CD8-positive, alpha-beta memory T cell (primary cell): ENCODE measurements around the gene CNGA2. TPM values are rescaled to one million over a fixed set of nuclear protein-coding genes. Genes with fewer than 3 reads are reported as not detected.
A peak's percentile ranks its signal among the peaks of the same experiment; 100 is the strongest.
"Not testable (repeated sequence)": the region's sequence is repeated elsewhere in the genome, so short reads cannot be mapped to it uniquely, and the experiment has no call there.

ENCODE experiments used
- CTCF ChIA-PET: fragments of 350-600 bp; sonication (Branson Sonifier 250); formaldehyde crosslinking; loops from one replicate; lab custom pipeline; 2021; ENCODE audit warnings: antibody characterized with exemption; lab: Charles Lee
- POLR2A ChIA-PET: fragments of 350-600 bp; sonication (Branson Sonifier 250); formaldehyde crosslinking; loops from one replicate; lab custom pipeline; 2021; ENCODE audit warnings: antibody characterized with exemption; lab: Charles Lee
- DNase-seq, 5 donors: peaks; one replicate each; pipeline versions ENCODE4 v3.0.0 to v3.0.0-alpha.2; 2020 to 2022; ENCODE audit warnings: mixed read lengths in 1 of 5
- H3K27ac ChIP-seq: one replicate; pipeline ENCODE4 v1.7.0; 2013; ENCODE audit warnings: low read depth, mild to moderate bottlenecking, low read length, moderate library complexity
- H3K27me3 ChIP-seq: 2 replicates; pipeline ENCODE4 v1.7.0; 2013; ENCODE audit warnings: low read length, mild to moderate bottlenecking; ENCODE audit not compliant: insufficient read depth, poor library complexity, severe bottlenecking
- H3K36me3 ChIP-seq: 2 replicates; pipeline ENCODE4 v1.7.0; 2013; ENCODE audit warnings: mild to moderate bottlenecking, low read length, moderate library complexity; ENCODE audit not compliant: insufficient read depth
- H3K4me1 ChIP-seq: 2 replicates; pipeline ENCODE4 v1.7.0; 2013; ENCODE audit warnings: mild to moderate bottlenecking, low read length, moderate library complexity; ENCODE audit not compliant: insufficient read depth
- H3K4me3 ChIP-seq: 2 replicates; pipeline ENCODE4 v1.7.0; 2013; ENCODE audit warnings: mild to moderate bottlenecking, low read length
- H3K9me3 ChIP-seq: 2 replicates; pipeline ENCODE4 v1.7.0; 2013; ENCODE audit warnings: mild to moderate bottlenecking, low read length
- H3K27ac Mint-ChIP-seq, 8 donors: one replicate each; pipeline ENCODE4 v1.8.0; 2020 to 2021; ENCODE audit warnings: mixed read lengths in 8 of 8, mild to moderate bottlenecking in 6 of 8, inconsistent platforms in 3 of 8, moderate library complexity in 3 of 8
- H3K27me3 Mint-ChIP-seq, 2 donors: one replicate each; pipeline ENCODE4 v1.8.0; 2020 to 2021; ENCODE audit warnings: mixed read lengths in 2 of 2, mild to moderate bottlenecking in 1 of 2, moderate library complexity in 1 of 2
- H3K36me3 Mint-ChIP-seq, 3 donors: one replicate each; pipeline ENCODE4 v1.8.0; 2020 to 2021; ENCODE audit warnings: mixed read lengths in 3 of 3, inconsistent platforms in 1 of 3, mild to moderate bottlenecking in 1 of 3
- H3K4me1 Mint-ChIP-seq, 3 donors: one replicate each; pipeline ENCODE4 v1.8.0; 2020 to 2021; ENCODE audit warnings: mixed read lengths in 3 of 3, inconsistent platforms in 1 of 3, mild to moderate bottlenecking in 1 of 3
- H3K4me3 Mint-ChIP-seq, 7 donors: one replicate each; pipeline ENCODE4 v1.8.0; 2020 to 2021; ENCODE audit warnings: mixed read lengths in 7 of 7, mild to moderate bottlenecking in 6 of 7, moderate library complexity in 4 of 7, inconsistent platforms in 2 of 7
- H3K9me3 Mint-ChIP-seq, 5 donors: one replicate each; pipeline ENCODE4 v1.8.0; 2020 to 2022; ENCODE audit warnings: mixed read lengths in 5 of 5, mild to moderate bottlenecking in 3 of 5, moderate library complexity in 2 of 5, inconsistent platforms in 1 of 5
- polyA plus RNA-seq: library from polyadenylated mRNA; unstranded; fragments of 300-500 nt; fragmentation: Illumina TruSeq; gene quantifications from one replicate; pipeline ENCODE4 v1.2.3, GENCODE V29; 2021
- total RNA-seq, 2 experiments: library from RNA; stranded (reverse); gene quantifications; one replicate each; pipeline ENCODE4 v1.2.3, GENCODE V29; 2021

CNGA2 gene
- not detected for total RNA-seq
- polyA plus RNA-seq = not detected

GRCh38 chrX:151734446-151734845 lies at the start of gene CNGA2:
CNGA2 (plus strand) TSS chrX:151734746; CDS start chrX:151738484, 3,738 bp downstream.
- no peaks in the 10 kb centered on the region for H3K27me3 ChIP-seq
- CTCF ChIA-PET = no interaction called here
- no peaks in the 10 kb centered on the region for H3K9me3 Mint-ChIP-seq
- no peaks in the 10 kb centered on the region for H3K36me3 Mint-ChIP-seq
- peaks cover 6 to 16% of the 10 kb centered on the region in 2 donors for H3K27me3 Mint-ChIP-seq
- no peak for DNase-seq
- no peaks in the 10 kb centered on the region for H3K4me1 Mint-ChIP-seq
- no peak within 1 kb of the TSS for H3K27ac Mint-ChIP-seq
- no peak within 1 kb of the TSS for H3K27ac ChIP-seq
- POLR2A ChIA-PET = no interaction called here
- no peaks in the 10 kb centered on the region for H3K9me3 ChIP-seq
- no peak within 1 kb of the TSS for H3K4me3 Mint-ChIP-seq
- no peaks in the 10 kb centered on the region for H3K36me3 ChIP-seq
- no peaks in the 10 kb centered on the region for H3K4me1 ChIP-seq
- no peak within 1 kb of the TSS for H3K4me3 ChIP-seq

DNA sequence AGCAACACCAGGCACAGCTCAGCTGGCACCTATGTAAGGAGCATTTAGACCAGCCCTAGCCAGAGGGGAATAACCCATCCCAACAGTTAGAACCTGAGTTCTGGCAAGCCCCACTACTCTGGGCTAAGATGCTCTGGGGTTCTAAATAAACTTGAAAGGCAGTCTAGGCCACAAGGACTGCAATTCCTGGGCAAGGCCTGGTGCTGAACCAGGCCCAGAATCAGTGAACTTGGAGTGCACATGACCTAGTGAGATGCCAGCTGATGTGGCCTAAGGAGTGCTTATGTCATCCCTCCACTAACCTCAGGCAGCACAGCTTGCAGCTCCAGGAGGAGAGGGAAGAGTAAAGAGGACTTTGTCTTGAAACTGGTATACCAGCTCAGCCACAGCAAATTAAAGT lies 46.9 kb upstream of the CNGA2 start:
- no peaks in the 10 kb centered on the region for H3K9me3 ChIP-seq
- CTCF ChIA-PET = no interaction called here
- H3K36me3 ChIP-seq = no peaks in the 10 kb centered on the region
- POLR2A ChIA-PET = no interaction called here
- DNase-seq = no peak
- H3K4me1 Mint-ChIP-seq = no peaks in the 10 kb centered on the region
- H3K27me3 ChIP-seq = no peaks in the 10 kb centered on the region
- peaks cover 0 to 9% of the 10 kb centered on the region in 2 donors for H3K27me3 Mint-ChIP-seq
- H3K9me3 Mint-ChIP-seq = no peaks in the 10 kb centered on the region
- no peaks in the 10 kb centered on the region for H3K4me1 ChIP-seq
- H3K27ac Mint-ChIP-seq = no peak overlapping the region
- no peak overlapping the region for H3K4me3 ChIP-seq
- H3K4me3 Mint-ChIP-seq = no peak overlapping the region
- no peaks in the 10 kb centered on the region for H3K36me3 Mint-ChIP-seq
- no peak overlapping the region for H3K27ac ChIP-seq

DNA sequence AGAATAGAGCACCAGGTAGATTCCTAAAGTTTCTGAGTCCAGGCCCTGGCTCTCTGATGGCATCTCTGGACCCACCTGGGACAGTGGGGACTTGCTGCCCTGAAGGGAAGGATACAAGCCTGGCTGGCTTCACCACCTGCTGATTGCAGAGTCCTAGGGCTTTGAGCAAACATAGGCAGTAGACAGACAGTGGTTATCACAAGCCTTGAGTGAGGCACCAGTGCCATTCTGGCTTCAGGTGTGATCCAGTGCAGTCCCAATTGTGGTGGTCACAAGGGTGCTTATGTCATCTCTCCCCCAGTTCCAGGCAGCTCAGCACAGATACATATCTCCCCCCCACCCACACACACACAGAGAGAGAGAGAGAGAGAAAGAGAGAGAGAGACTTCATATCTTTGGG lies 45.9 kb upstream of the CNGA2 start:
- ChIA-PET POLR2A (no interaction called here), CTCF (no interaction called here)
- Histone ChIP-seq H3K27me3 (no peaks in the 10 kb centered on the region), H3K27ac (no peak overlapping the region), H3K9me3 (no peaks in the 10 kb centered on the region), H3K4me3 (no peak overlapping the region), H3K4me1 (no peaks in the 10 kb centered on the region), H3K36me3 (no peaks in the 10 kb centered on the region)
- Mint-ChIP-seq H3K27ac (no peak overlapping the region), H3K4me1 (no peaks in the 10 kb centered on the region), H3K27me3 (peaks cover 3 to 6% of the 10 kb centered on the region in 2 donors), H3K36me3 (no peaks in the 10 kb centered on the region), H3K9me3 (peaks cover 0 to 2% (median 0%) of the 10 kb centered on the region in 5 donors), H3K4me3 (no peak overlapping the region)
- DNase-seq = no peak

DNA sequence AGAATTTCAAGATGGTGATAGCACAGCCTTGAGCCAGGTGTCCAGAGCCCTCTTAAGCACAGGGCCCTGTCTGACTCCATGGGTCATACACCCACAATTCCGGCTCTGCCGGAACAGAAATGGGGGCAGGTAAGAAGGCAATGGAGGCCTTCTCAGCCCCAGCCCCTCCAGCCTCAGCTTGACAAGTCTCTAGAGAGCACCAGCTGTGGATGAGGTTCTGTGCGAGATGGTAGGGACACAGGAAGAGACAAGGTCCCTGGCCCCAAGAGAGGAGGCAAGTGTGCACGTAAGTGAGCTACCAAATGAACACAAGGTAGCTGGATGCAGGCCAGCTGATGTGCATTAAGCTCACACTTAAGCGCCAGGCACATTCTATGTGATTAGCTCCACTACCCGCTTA lies 41.7 kb upstream of the CNGA2 start:
- ChIA-PET CTCF (no interaction called here), POLR2A (no interaction called here)
- Histone ChIP-seq H3K4me1 (no peaks in the 10 kb centered on the region), H3K27me3 (no peaks in the 10 kb centered on the region), H3K36me3 (no peaks in the 10 kb centered on the region), H3K4me3 (no peak overlapping the region), H3K27ac (no peak overlapping the region), H3K9me3 (no peaks in the 10 kb centered on the region)
- H3K27me3 Mint-ChIP-seq = peaks cover 10 to 13% of the 10 kb centered on the region in 2 donors
- H3K36me3 Mint-ChIP-seq = no peaks in the 10 kb centered on the region
- DNase-seq = no peak
- H3K4me3 Mint-ChIP-seq = no peak overlapping the region
- H3K4me1 Mint-ChIP-seq = no peaks in the 10 kb centered on the region
- H3K9me3 Mint-ChIP-seq = peaks cover 0 to 2% (median 0%) of the 10 kb centered on the region in 5 donors
- H3K27ac Mint-ChIP-seq = no peak overlapping the region

- Mint-ChIP-seq H3K27me3 (peaks cover 10 to 13% of the 10 kb centered on the region in 2 donors), H3K4me3 (no peak overlapping the region), H3K27ac (no peak overlapping the region), H3K36me3 (no peaks in the 10 kb centered on the region), H3K9me3 (peaks cover 0 to 2% (median 0%) of the 10 kb centered on the region in 5 donors), H3K4me1 (no peaks in the 10 kb centered on the region)
- no peaks in the 10 kb centered on the region for H3K27me3 ChIP-seq
- H3K4me3 ChIP-seq = no peak overlapping the region
- no peak overlapping the region for H3K27ac ChIP-seq
- H3K9me3 ChIP-seq = no peaks in the 10 kb centered on the region
- no peaks in the 10 kb centered on the region for H3K36me3 ChIP-seq
- H3K4me1 ChIP-seq = no peaks in the 10 kb centered on the region
- POLR2A ChIA-PET = no interaction called here
- CTCF ChIA-PET = no interaction called here
- DNase-seq = no peak
These were observed 40.4 kb upstream of the CNGA2 start for GRCh38 chrX:151694121-151694520.

DNA sequence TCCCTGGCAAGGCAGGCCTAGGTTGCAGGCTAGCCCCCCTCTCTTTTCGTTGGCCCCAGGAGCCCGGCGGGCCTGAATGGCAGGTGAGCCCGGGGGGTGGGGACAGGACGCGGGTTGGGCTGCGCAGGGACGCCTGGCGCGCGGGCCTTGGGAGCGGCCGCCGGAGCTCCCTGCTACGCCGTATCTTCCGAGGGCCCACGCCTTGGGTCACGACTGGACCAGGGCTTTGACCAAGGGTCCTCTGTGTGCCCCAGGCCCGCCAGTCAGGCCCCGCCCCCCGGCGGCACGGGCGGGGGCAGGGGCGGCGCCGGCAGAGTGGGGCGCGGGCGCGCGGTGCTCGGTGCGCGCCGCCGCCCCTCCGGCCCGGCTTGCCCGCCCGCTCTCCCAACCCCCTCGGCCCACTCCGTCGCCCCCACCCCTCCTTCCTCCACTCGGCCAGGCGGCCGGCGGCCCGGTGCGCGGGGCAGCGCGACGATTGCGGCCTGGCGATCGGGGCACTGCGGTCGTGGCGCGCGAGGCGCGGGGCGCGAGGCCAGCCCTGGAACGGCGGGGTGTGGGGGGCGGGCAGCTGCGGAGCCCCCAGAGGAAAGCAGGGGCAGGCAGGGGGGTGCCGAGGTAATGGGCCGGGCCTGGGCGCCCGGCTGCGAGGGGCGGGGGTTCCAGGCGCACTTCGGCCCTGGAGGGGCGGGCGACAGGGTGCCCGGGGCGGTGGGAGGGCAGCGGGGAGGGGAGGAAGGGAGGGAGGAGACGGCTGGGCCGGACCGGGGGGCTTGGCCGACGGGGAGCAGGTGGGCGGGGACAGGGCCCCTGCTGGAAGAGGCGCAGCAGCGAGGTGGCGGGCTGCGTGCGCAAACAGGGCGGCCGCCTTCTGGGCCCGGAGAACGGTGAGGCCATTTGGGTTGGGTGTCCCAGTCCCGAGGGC lies 39.6 kb upstream of the CNGA2 start, which contains the start of gene PRRG3:
Gene PRRG3 (plus strand): TSS at position 798 of the 922 bp plus-strand sequence. CDS start 3,357 bp downstream, outside the sequence.
- Histone ChIP-seq H3K4me1 (no peaks in the 10 kb centered on the region), H3K36me3 (no peaks in the 10 kb centered on the region), H3K27me3 (no peaks in the 10 kb centered on the region), H3K9me3 (no peaks in the 10 kb centered on the region), H3K27ac (no peak within 1 kb of the TSS), H3K4me3 (no peak within 1 kb of the TSS)
- Mint-ChIP-seq H3K4me1 (no peaks in the 10 kb centered on the region), H3K9me3 (peaks cover 0 to 2% (median 0%) of the 10 kb centered on the region in 5 donors), H3K27me3 (peaks cover 12 to 13% of the 10 kb centered on the region in 2 donors), H3K27ac (no peak within 1 kb of the TSS), H3K4me3 (no peak within 1 kb of the TSS), H3K36me3 (no peaks in the 10 kb centered on the region)
- POLR2A ChIA-PET = no interaction called here
- CTCF ChIA-PET = no interaction called here
- DNase-seq = no peak

DNA sequence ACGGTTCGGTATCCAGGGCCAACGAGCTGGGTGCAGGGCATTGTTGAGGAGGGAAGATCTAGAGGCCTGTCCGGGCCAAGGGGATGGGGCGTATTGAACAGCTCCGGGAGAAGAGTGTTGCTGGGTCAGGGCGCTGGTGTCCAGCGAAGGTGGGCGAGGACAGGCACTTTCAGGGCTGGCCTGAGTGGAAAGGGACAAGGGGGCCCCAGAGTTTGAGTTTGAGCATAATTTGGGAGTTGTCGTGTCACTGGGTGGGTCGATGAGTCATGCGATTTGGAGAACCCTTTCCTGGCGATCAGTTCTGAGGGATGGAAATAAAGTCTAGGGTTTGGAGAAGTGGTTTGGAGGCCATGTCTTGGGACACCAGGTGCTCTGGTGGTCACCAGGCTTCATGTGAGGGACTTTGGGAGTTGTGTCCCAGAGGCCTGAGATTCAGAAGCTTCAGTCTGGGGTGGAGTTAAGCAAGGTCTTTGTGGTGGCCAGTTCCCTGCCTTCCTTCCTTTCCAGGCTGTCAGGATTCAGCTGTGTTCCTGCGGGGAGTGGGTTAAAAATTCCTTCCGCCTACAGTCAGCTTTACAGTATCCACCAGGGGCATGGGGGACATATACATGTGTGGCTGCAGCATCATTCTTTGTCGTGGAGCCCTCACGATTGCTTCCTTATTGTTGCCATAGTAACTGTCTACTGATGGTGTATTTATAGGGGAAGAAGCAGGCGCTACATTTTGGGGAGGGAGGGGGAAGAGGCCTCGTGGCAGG lies 38.8 kb upstream of the CNGA2 start:
- H3K4me1 ChIP-seq = no peaks in the 10 kb centered on the region
- H3K4me3 ChIP-seq = no peak overlapping the region
- H3K36me3 ChIP-seq = no peaks in the 10 kb centered on the region
- ChIA-PET POLR2A (no interaction called here), CTCF (no interaction called here)
- H3K36me3 Mint-ChIP-seq = no peaks in the 10 kb centered on the region
- H3K27ac Mint-ChIP-seq = no peak overlapping the region
- H3K4me3 Mint-ChIP-seq = no peak overlapping the region
- no peaks in the 10 kb centered on the region for H3K9me3 ChIP-seq
- DNase-seq = no peak
- H3K4me1 Mint-ChIP-seq = no peaks in the 10 kb centered on the region
- no peak overlapping the region for H3K27ac ChIP-seq
- H3K27me3 Mint-ChIP-seq = peaks cover 12 to 13% of the 10 kb centered on the region in 2 donors
- peaks cover 0 to 2% (median 0%) of the 10 kb centered on the region in 5 donors for H3K9me3 Mint-ChIP-seq
- no peaks in the 10 kb centered on the region for H3K27me3 ChIP-seq

- H3K36me3 ChIP-seq, H3K9me3 Mint-ChIP-seq, H3K27me3 ChIP-seq, H3K27ac ChIP-seq, POLR2A ChIA-PET, H3K4me1 ChIP-seq, H3K9me3 ChIP-seq, H3K36me3 Mint-ChIP-seq, H3K4me1 Mint-ChIP-seq, H3K4me3 ChIP-seq, DNase-seq, CTCF ChIA-PET, H3K4me3 Mint-ChIP-seq: not testable (repeated sequence)
- Mint-ChIP-seq H3K27me3 (peaks cover 13 to 16% of the 10 kb centered on the region in 2 donors), H3K27ac (peak overlapping the region in 1 of 8 donors; percentile 81)
These were observed 37.5 kb upstream of the CNGA2 start for GRCh38 chrX:151697082-151697481.
